ENCODE results near the gene ZNF683.

The ZNF683 gene

DNA sequence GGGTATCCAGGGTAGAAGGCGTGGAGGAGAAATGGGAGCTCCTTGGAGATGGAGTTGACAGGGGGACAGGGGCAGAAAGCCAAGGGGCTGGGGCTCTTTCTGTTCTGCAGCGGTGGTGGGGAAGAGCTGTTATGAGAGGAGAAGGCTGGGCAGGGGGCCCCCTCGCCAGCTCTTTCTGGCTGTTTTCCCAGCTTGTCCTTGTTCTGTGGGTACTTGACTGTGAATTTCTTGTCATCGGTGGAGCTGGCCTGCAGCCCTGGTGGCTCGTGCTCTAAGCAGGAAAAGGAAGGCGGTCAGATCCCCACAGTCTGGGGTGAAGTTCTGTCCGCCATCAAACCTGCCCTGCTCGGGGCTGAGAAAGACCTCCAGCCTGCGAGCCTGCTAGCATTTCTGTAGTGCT is 7.6 kb downstream of the ZNF683 start:
- Histone ChIP-seq H3K27me3 (replicated peaks; ENCODE audit: control insufficient read depth, insufficient read depth, low read length) (peaks cover 4% of the 10 kb centered on the region), H3K4me3 (replicated peaks; ENCODE audit: low read depth, low read length) (no peak overlapping the region), H3K36me3 (ENCODE audit: control insufficient read depth, insufficient read depth, low read length) (no peaks in the 10 kb centered on the region)
- DNase-seq (ENCODE audit: extremely low read depth, insufficient read length) = no peak
- TF ChIP-seq, protein P1, sequence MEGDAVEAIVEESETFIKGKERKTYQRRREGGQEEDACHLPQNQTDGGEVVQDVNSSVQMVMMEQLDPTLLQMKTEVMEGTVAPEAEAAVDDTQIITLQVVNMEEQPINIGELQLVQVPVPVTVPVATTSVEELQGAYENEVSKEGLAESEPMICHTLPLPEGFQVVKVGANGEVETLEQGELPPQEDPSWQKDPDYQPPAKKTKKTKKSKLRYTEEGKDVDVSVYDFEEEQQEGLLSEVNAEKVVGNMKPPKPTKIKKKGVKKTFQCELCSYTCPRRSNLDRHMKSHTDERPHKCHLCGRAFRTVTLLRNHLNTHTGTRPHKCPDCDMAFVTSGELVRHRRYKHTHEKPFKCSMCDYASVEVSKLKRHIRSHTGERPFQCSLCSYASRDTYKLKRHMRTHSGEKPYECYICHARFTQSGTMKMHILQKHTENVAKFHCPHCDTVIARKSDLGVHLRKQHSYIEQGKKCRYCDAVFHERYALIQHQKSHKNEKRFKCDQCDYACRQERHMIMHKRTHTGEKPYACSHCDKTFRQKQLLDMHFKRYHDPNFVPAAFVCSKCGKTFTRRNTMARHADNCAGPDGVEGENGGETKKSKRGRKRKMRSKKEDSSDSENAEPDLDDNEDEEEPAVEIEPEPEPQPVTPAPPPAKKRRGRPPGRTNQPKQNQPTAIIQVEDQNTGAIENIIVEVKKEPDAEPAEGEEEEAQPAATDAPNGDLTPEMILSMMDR (IDR thresholded peaks at IDR 0.05; ENCODE audit: insufficient read depth, low read length, poor library complexity, severe bottlenecking) = no peak

DNA sequence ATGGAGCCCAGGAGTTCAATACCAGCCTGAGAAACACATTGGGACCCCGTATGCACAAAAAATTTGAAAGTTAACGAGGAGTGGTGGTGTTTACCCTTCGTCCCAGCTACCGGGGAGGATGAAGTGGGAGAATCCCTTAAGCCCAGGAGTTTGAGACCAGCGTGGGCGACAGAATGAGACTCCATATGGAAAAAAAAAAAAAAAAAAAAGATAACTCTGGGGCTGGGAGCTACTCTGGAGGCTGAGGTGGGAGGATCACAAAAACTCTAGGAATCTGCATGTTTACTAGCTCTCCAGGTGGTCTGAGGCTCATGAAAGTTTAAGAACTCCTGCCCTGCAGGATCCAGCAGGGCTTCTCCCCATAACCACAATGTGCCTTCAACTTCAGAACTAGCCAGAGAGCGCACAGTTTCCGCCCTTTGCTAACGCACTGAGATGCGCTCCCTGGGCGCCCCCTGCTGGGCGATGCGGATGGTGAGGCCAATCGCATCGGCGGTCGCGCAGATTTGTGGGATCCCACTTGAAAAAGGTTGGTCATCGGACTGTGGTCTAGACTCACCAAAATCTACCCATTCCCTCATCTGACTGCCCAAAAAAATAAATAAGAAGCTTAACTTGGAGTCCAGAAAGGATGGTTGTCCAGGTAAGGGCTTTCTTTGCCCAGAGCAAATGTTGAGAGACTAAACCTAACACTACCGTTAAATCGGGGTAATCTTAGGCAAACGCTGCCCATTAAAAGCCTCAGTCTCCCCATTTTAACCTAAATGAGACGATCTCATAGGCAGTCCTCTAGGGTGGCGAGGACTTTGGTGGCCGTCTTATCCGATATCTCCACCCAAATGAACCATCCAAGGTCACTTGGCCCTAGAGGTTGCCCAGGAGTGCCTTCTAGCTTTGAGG is 8.8 kb downstream of the ZNF683 start:
- Histone ChIP-seq H3K4me3 (replicated peaks; ENCODE audit: low read depth, low read length) (no peak overlapping the region), H3K27me3 (replicated peaks; ENCODE audit: control insufficient read depth, insufficient read depth, low read length) (peaks cover 4% of the 10 kb centered on the region), H3K36me3 (ENCODE audit: control insufficient read depth, insufficient read depth, low read length) (no peaks in the 10 kb centered on the region)
- TF ChIP-seq, protein P1 (IDR thresholded peaks at IDR 0.05; ENCODE audit: insufficient read depth, low read length, poor library complexity, severe bottlenecking) = peak; percentile 97
- DNase-seq (ENCODE audit: extremely low read depth, insufficient read length) = peak; percentile 78

DNA sequence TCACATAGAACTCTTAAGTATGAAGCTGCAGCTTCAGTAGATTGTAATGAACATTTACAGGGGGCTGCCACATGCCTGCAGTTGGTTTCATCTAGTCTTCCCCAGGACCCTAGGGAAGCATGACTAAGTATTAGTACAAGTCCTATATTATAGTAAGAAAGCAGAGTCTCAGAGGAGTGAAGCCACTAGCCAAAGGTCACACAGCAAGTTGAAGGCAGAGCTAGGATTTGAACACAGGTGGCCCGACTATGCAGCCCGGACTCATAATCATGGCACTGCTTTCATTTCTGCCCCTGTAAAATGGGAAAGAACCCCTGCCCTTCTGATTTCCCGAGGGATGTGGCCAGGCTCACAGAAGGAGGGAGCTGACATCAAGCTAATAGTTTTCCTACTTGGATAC is 10.2 kb downstream of the ZNF683 start:
- H3K4me3 ChIP-seq (replicated peaks; ENCODE audit: low read depth, low read length) = no peak overlapping the region
- DNase-seq (ENCODE audit: extremely low read depth, insufficient read length) = no peak
- H3K36me3 ChIP-seq (ENCODE audit: control insufficient read depth, insufficient read depth, low read length) = no peaks in the 10 kb centered on the region
- TF ChIP-seq, protein P1 (IDR thresholded peaks at IDR 0.05; ENCODE audit: insufficient read depth, low read length, poor library complexity, severe bottlenecking) = no peak
- H3K27me3 ChIP-seq (replicated peaks; ENCODE audit: control insufficient read depth, insufficient read depth, low read length) = peaks cover 4% of the 10 kb centered on the region

DNA sequence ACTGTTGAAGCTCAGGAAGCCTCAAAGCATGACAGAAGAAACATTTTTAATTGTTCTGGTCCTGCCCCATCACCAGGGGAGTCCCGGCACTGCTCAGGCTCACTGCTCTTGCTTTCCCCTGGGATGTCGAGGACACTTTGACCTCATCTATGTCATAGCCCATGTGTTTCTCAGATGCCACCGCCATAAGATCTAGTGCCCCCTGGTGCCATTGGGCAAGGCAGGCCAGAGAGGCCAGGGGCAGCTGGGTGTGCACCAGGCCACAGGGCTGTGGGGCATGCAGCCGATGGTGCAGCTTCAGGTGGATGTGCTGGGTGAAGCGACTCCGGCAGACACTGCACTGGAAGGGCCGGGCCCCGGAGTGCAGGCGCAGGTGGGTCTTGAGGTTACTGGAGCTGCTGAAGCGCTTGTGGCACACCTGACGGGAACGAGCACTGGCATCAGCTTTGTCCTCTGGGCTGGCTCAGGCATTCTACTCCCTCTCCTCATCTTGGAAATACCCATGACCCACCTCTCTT is 10.9 kb downstream of the ZNF683 start:
- TF ChIP-seq, protein P1 (IDR thresholded peaks at IDR 0.05; ENCODE audit: insufficient read depth, low read length, poor library complexity, severe bottlenecking) = peak; percentile 4
- Histone ChIP-seq H3K27me3 (replicated peaks; ENCODE audit: control insufficient read depth, insufficient read depth, low read length) (peaks cover 4% of the 10 kb centered on the region), H3K4me3 (replicated peaks; ENCODE audit: low read depth, low read length) (no peak overlapping the region), H3K36me3 (ENCODE audit: control insufficient read depth, insufficient read depth, low read length) (no peaks in the 10 kb centered on the region)
- no peak for DNase-seq (ENCODE audit: extremely low read depth, insufficient read length)

DNA sequence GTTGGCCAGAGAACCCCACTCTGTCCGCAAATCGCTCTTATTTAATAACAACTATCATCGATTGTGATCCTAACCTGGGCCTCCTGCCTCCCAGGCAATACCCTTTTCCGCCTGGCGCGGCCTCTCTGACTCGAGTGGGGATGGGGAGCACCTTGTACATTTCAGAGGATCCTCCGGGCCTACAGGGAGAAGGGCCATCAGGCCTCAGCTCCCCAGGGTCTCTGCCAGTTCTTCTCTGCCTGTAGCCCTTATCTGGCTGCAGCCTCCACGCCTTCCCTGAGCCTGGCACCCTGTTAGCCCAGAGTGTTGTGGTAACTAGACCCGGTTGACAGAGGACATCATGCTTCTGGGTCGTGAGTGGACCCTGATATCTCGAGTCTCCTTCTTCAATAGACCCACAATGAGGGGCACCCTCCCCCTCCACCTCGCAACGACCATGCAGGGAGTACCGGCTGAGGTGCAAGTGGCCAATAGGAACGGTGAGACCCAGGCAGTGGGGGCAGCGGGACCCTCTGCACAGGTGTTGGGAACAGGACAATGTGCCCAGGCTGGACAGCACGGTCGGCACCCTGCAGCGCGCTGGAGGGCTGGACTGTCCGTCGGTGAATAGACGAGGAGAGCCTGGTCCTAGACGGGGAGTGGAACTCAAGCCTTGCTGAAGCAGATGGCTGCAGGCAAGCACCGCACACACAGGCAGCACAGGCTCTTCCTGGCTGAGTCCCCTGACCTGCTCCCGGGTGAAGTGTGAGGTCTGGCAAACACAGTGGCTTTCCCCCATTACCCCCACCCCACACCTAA is 11.5 kb downstream of the ZNF683 start:
- no peaks in the 10 kb centered on the region for H3K36me3 ChIP-seq (ENCODE audit: control insufficient read depth, insufficient read depth, low read length)
- TF ChIP-seq, protein P1 (IDR thresholded peaks at IDR 0.05; ENCODE audit: insufficient read depth, low read length, poor library complexity, severe bottlenecking) = no peak
- no peak overlapping the region for H3K4me3 ChIP-seq (replicated peaks; ENCODE audit: low read depth, low read length)
- DNase-seq (ENCODE audit: extremely low read depth, insufficient read length) = no peak
- peaks cover 4% of the 10 kb centered on the region for H3K27me3 ChIP-seq (replicated peaks; ENCODE audit: control insufficient read depth, insufficient read depth, low read length)
